ENCODE results near the gene NFKBIL1. TPM values are rescaled to one million over a fixed set of nuclear protein-coding genes. Genes with fewer than 3 reads are reported as not detected.

The NFKBIL1 gene
- total and polyA plus RNA-seq, 4 donors = 3.3 to 9.6 (median 7.4) TPM

- WGBS = 95% methylated on average over 6 of the region's 6 CpGs
- Histone ChIP-seq H3K9me3 (ENCODE audit: control insufficient read depth in 4 of 4, low read length in 3 of 4) (no peaks in the 10 kb centered on the region), H3K27ac (ENCODE audit: low read depth in 1 of 2, low read length in 2 of 2) (no peak overlapping the region), H3K27me3 (ENCODE audit: control insufficient read depth in 4 of 4, insufficient read depth in 4 of 4, low read length in 3 of 4) (no peaks in the 10 kb centered on the region), H3K4me3 (ENCODE audit: low read depth in 1 of 3, low read length in 3 of 3) (no peak overlapping the region), H3K36me3 (ENCODE audit: control insufficient read depth in 4 of 4, insufficient read depth in 3 of 4, low read depth in 1 of 4, low read length in 3 of 4) (peaks cover under 1 to 12% (median 9%) of the 10 kb centered on the region in 4 donors), H3K4me1 (ENCODE audit: control insufficient read depth in 4 of 4, insufficient read depth in 4 of 4, low read length in 3 of 4) (peaks cover 10 to 49% (median 39%) of the 10 kb centered on the region in 4 donors), H3K9ac (ENCODE audit: low read depth in 1 of 2, low read length in 2 of 2) (no peak overlapping the region)
- DNase-seq (ENCODE audit: low spot score) = no peak
- TF ChIP-seq REST (IDR thresholded peaks at IDR 0.05) = no peak
- TF ChIP-seq HNF4A (conservative IDR thresholded peaks at IDR 0.05) = no peak
- no peak for TF ChIP-seq CTCF (IDR thresholded peaks at IDR 0.05; ENCODE audit: low read depth, low read length, missing input control)
- no peak for TF ChIP-seq MAX (IDR thresholded peaks at IDR 0.05)
- TF ChIP-seq FOXA2 (IDR thresholded peaks at IDR 0.05) = no peak
- no peak for TF ChIP-seq GABPA (IDR thresholded peaks at IDR 0.05 in 1 of 2, conservative IDR thresholded peaks at IDR 0.05 in 1 of 2)
- no peak for TF ChIP-seq ZBTB33 (IDR thresholded peaks at IDR 0.05)
- TF ChIP-seq RAD21 (IDR thresholded peaks at IDR 0.05) = no peak
- no peak for TF ChIP-seq FOXA1 (IDR thresholded peaks at IDR 0.05)
- TF ChIP-seq ATF3 (IDR thresholded peaks at IDR 0.05) = no peak
- no peak for TF ChIP-seq TAF1 (conservative IDR thresholded peaks at IDR 0.05)
Measured at GRCh38 chr6:31543639-31544038, 3.8 kb upstream of the NFKBIL1 start.

- Histone ChIP-seq H3K27me3 (ENCODE audit: control insufficient read depth in 4 of 4, insufficient read depth in 4 of 4, low read length in 3 of 4) (no peaks in the 10 kb centered on the region), H3K9ac (ENCODE audit: low read depth in 1 of 2, low read length in 2 of 2) (no peak overlapping the region), H3K27ac (ENCODE audit: low read depth in 1 of 2, low read length in 2 of 2) (no peak overlapping the region), H3K4me3 (ENCODE audit: low read depth in 1 of 3, low read length in 3 of 3) (no peak overlapping the region), H3K36me3 (ENCODE audit: control insufficient read depth in 4 of 4, insufficient read depth in 3 of 4, low read depth in 1 of 4, low read length in 3 of 4) (peaks cover 0 to 9% (median 6%) of the 10 kb centered on the region in 4 donors), H3K9me3 (ENCODE audit: control insufficient read depth in 4 of 4, low read length in 3 of 4) (no peaks in the 10 kb centered on the region), H3K4me1 (ENCODE audit: control insufficient read depth in 4 of 4, insufficient read depth in 4 of 4, low read length in 3 of 4) (peaks cover 8 to 39% (median 29%) of the 10 kb centered on the region in 4 donors)
- 71% methylated on average over 2 of the region's 2 CpGs for WGBS
- no peak for TF ChIP-seq FOXA2 (IDR thresholded peaks at IDR 0.05)
- no peak for TF ChIP-seq MAX (IDR thresholded peaks at IDR 0.05)
- no peak for TF ChIP-seq HNF4G (IDR thresholded peaks at IDR 0.05)
- TF ChIP-seq RXRA (IDR thresholded peaks at IDR 0.05) = no peak
- TF ChIP-seq HNF4A (conservative IDR thresholded peaks at IDR 0.05) = no peak
- TF ChIP-seq NR2F2 (IDR thresholded peaks at IDR 0.05) = no peak
- TF ChIP-seq EGR1 (IDR thresholded peaks at IDR 0.05; ENCODE audit: low read depth in 2 of 2) = no peak
- no peak for TF ChIP-seq FOXA1 (IDR thresholded peaks at IDR 0.05)
- DNase-seq (ENCODE audit: low spot score) = no peak
Measured at GRCh38 chr6:31544676-31545075, 2.7 kb upstream of the NFKBIL1 start.

All from liver (tissue), 9 donors.